Measurements from ENCODE around the gene RNF181.

RNF181 gene

GRCh38 chr2:85577063-85577385 is 18.5 kb upstream of the RNF181 start:
- TF ChIP-seq CTCF (IDR thresholded peaks at IDR 0.05; ENCODE audit: insufficient read depth, missing control alignments): no peak
- FAIRE-seq (no peak), DNase-seq (ENCODE audit: insufficient read length, low spot score) (no peak)

GRCh38 chr2:85577386-85578242 is 17.9 kb upstream of the RNF181 start, which contains the start of gene VAMP8:
TSS of gene VAMP8 (plus strand) at chr2:85577586. CDS start at chr2:85577647, 61 bp downstream.
- no peak for TF ChIP-seq CTCF (IDR thresholded peaks at IDR 0.05; ENCODE audit: insufficient read depth, missing control alignments)
- FAIRE-seq (no peak), DNase-seq (ENCODE audit: insufficient read length, low spot score) (no peak)

- DNase-seq (ENCODE audit: insufficient read length, low spot score): no peak
- no peak for TF ChIP-seq CTCF (IDR thresholded peaks at IDR 0.05; ENCODE audit: insufficient read depth, missing control alignments)
- no peak for FAIRE-seq
Measured at GRCh38 chr2:85578243-85579180, 17.0 kb upstream of the RNF181 start.

- FAIRE-seq (no peak), DNase-seq (ENCODE audit: insufficient read length, low spot score) (no peak)
- TF ChIP-seq CTCF (IDR thresholded peaks at IDR 0.05; ENCODE audit: insufficient read depth, missing control alignments): no peak
Measured at GRCh38 chr2:85579266-85579935, 16.1 kb upstream of the RNF181 start.

GRCh38 chr2:85580206-85580605 is 15.3 kb upstream of the RNF181 start:
- no peak for DNase-seq (ENCODE audit: insufficient read length, low spot score)
- no peak for FAIRE-seq
- TF ChIP-seq CTCF (IDR thresholded peaks at IDR 0.05; ENCODE audit: insufficient read depth, missing control alignments): no peak

GRCh38 chr2:85582492-85582891 is 13.1 kb upstream of the RNF181 start:
- DNase-seq (ENCODE audit: insufficient read length, low spot score) (no peak), FAIRE-seq (no peak)
- no peak for TF ChIP-seq CTCF (IDR thresholded peaks at IDR 0.05; ENCODE audit: insufficient read depth, missing control alignments)
